H1 (cell line): ENCODE results near the gene PGAP3. TPM values are rescaled to one million over a fixed set of nuclear protein-coding genes. Genes with fewer than 3 reads are reported as not detected.

Experiments used
- CTCF ChIA-PET: fragments of 300-600 bp; sonication (Branson Sonifier 250); formaldehyde crosslinking; loops from one replicate; lab custom pipeline; 2021; ENCODE audit not compliant: partially characterized antibody; lab: Charles Lee
- POLR2A ChIA-PET: fragments of 300-600 bp; sonication (Branson Sonifier 250); formaldehyde crosslinking; loops from one replicate; lab custom pipeline; 2021; ENCODE audit warnings: inconsistent platforms; ENCODE audit not compliant: partially characterized antibody; lab: Charles Lee
- DNase-seq, 2 experiments: peaks; one replicate each; pipeline versions ENCODE4 v3.0.0 to v3.0.0-alpha.2; 2010 to 2022; ENCODE audit warnings: low spot score in 2 of 2, low read depth in 1 of 2, mixed read lengths in 1 of 2
- FAIRE-seq: peaks from 2 replicates; lab custom pipeline; 2011; peaks lifted over from hg19 to GRCh38; lab: Jason Lieb, UNC
- H2AFZ ChIP-seq: 2 replicates; pipeline ENCODE4 v1.8.1; 2012; ENCODE audit warnings: low read length, inconsistent platforms
- H2AK5ac ChIP-seq: 2 replicates; pipeline ENCODE4 v1.6.1; 2013; ENCODE audit warnings: low read depth, low read length
- H2BK120ac ChIP-seq: replicated peaks from 2 replicates; pipeline ENCODE3; 2013; ENCODE audit warnings: low read depth, low read length, inconsistent platforms
- H2BK12ac ChIP-seq: 2 replicates; pipeline ENCODE4 v1.6.1; 2013; ENCODE audit warnings: low read depth, low read length
- H2BK15ac ChIP-seq: 2 replicates; pipeline ENCODE4 v1.6.1; 2013; ENCODE audit warnings: low read length
- H2BK20ac ChIP-seq: 2 replicates; pipeline ENCODE4 v1.6.1; 2013; ENCODE audit warnings: low read length
- H2BK5ac ChIP-seq: 2 replicates; pipeline ENCODE4 v1.6.1; 2013; ENCODE audit warnings: low read depth, low read length
- H3K14ac ChIP-seq: 2 replicates; pipeline ENCODE4 v1.6.1; 2013; ENCODE audit warnings: inconsistent platforms; ENCODE audit not compliant: insufficient read length
- H3K18ac ChIP-seq: 2 replicates; pipeline ENCODE4 v1.6.1; 2013; ENCODE audit warnings: low read length; ENCODE audit errors: extremely low read depth
- H3K23ac ChIP-seq: 2 replicates; pipeline ENCODE4 v1.6.1; 2013; ENCODE audit warnings: inconsistent platforms; ENCODE audit not compliant: insufficient read length
- H3K23me2 ChIP-seq: 2 replicates; pipeline ENCODE4 v1.6.1; 2013; ENCODE audit warnings: low read depth, low read length
- H3K27ac ChIP-seq: 2 replicates; pipeline ENCODE4 v1.6.1; 2011; ENCODE audit warnings: low read depth, low read length, inconsistent platforms
- H3K27me3 ChIP-seq, 4 experiments: replicated peaks in 1 of 4; 1 replicate in 1 of 4; 2 replicates in 3 of 4; pipeline versions ENCODE4 v1.6.1 to v1.8.1; 2011 to 2013; ENCODE audit warnings: low read length in 3 of 4, mild to moderate bottlenecking in 3 of 4, inconsistent platforms in 2 of 4, mixed read lengths in 2 of 4, moderate library complexity in 1 of 4; ENCODE audit not compliant: control insufficient read depth in 3 of 4, insufficient read depth in 3 of 4; ENCODE audit errors: extremely low read depth in 1 of 4
- H3K36me3 ChIP-seq, 4 experiments: 2 replicates each; pipeline versions ENCODE4 v1.6.1 to v1.8.1; 2011 to 2013; ENCODE audit warnings: mild to moderate bottlenecking in 4 of 4, low read length in 3 of 4, moderate library complexity in 2 of 4, control low read depth in 1 of 4, inconsistent platforms in 1 of 4; ENCODE audit not compliant: insufficient read depth in 4 of 4, control insufficient read depth in 2 of 4
- H3K4ac ChIP-seq: replicated peaks from 2 replicates; pipeline ENCODE3; 2013; ENCODE audit warnings: low read length, low read depth, mixed read lengths, inconsistent platforms; ENCODE audit not compliant: insufficient read length
- H3K4me1 ChIP-seq, 4 experiments: replicated peaks in 1 of 4; 1 replicate in 1 of 4; 2 replicates in 3 of 4; pipeline versions ENCODE4 v1.6.1 to v1.8.1; 2011 to 2013; ENCODE audit warnings: low read length in 3 of 4, inconsistent platforms in 2 of 4, mixed read lengths in 1 of 4; ENCODE audit not compliant: insufficient read depth in 4 of 4, control insufficient read depth in 3 of 4
- H3K4me2 ChIP-seq, 2 experiments: 2 replicates each; pipeline versions ENCODE4 v1.6.1 to v1.8.1; 2011 to 2013; ENCODE audit warnings: low read depth in 2 of 2, low read length in 2 of 2, control low read depth in 1 of 2, inconsistent platforms in 1 of 2, mild to moderate bottlenecking in 1 of 2; ENCODE audit not compliant: insufficient read depth in 1 of 2
- H3K4me3 ChIP-seq, 4 experiments: fragments of 200-600, 300-600 bp in 1 of 4; sonication (generic), shearing (Covaris generic), sonication (Bioruptor Twin) in 1 of 4; 2 replicates each; pipeline versions ENCODE4 v1.5.1 to v1.8.1; 2011 to 2016; ENCODE audit warnings: low read length in 4 of 4, low read depth in 3 of 4, control low read depth in 2 of 4, inconsistent platforms in 2 of 4, mild to moderate bottlenecking in 2 of 4, mixed read lengths in 1 of 4, moderate library complexity in 1 of 4; ENCODE audit not compliant: insufficient read depth in 2 of 4; ENCODE audit errors: extremely low read depth in 1 of 4
- H3K56ac ChIP-seq: replicated peaks from 2 replicates; pipeline ENCODE3; 2013; ENCODE audit warnings: low read depth, mild to moderate bottlenecking, mixed read lengths, low read length, inconsistent platforms; ENCODE audit not compliant: insufficient read length
- H3K79me1 ChIP-seq: 2 replicates; pipeline ENCODE4 v1.6.1; 2013; ENCODE audit warnings: low read depth, low read length, control low read depth
- H3K79me2 ChIP-seq, 2 experiments: 2 replicates each; pipeline versions ENCODE4 v1.6.1 to v1.8.1; 2012 to 2013; ENCODE audit warnings: low read length in 2 of 2, mild to moderate bottlenecking in 2 of 2, inconsistent platforms in 1 of 2; ENCODE audit not compliant: insufficient read depth in 2 of 2, control insufficient read depth in 1 of 2
- H3K9ac ChIP-seq, 4 experiments: replicated peaks in 1 of 4; 1 replicate in 1 of 4; 2 replicates in 3 of 4; pipeline versions ENCODE4 v1.6.1 to v1.8.1; 2011 to 2013; ENCODE audit warnings: low read depth in 3 of 4, low read length in 3 of 4, control low read depth in 2 of 4, mild to moderate bottlenecking in 2 of 4, moderate library complexity in 2 of 4, inconsistent platforms in 1 of 4; ENCODE audit errors: extremely low read depth in 1 of 4
- H3K9me3 ChIP-seq, 2 experiments: 2 replicates each; pipeline versions ENCODE4 v1.6.1 to v1.8.1; 2012 to 2013; ENCODE audit warnings: mild to moderate bottlenecking in 2 of 2, moderate library complexity in 2 of 2, control low read depth in 1 of 2, inconsistent platforms in 1 of 2, low read depth in 1 of 2, low read length in 1 of 2, mixed read lengths in 1 of 2; ENCODE audit not compliant: insufficient read depth in 2 of 2
- H4K20me1 ChIP-seq, 2 experiments: replicated peaks in 1 of 2; 2 replicates each; pipeline versions ENCODE3 to v1.8.1; 2011 to 2013; ENCODE audit warnings: inconsistent platforms in 2 of 2, low read length in 2 of 2, mild to moderate bottlenecking in 1 of 2; ENCODE audit not compliant: insufficient read depth in 2 of 2, control insufficient read depth in 1 of 2
- H4K5ac ChIP-seq: 2 replicates; pipeline ENCODE4 v1.6.1; 2013; ENCODE audit warnings: low read length, low read depth, mixed read lengths, inconsistent platforms; ENCODE audit not compliant: insufficient read length
- H4K8ac ChIP-seq: 2 replicates; pipeline ENCODE4 v1.8.0; 2013; ENCODE audit warnings: mild to moderate bottlenecking, moderate library complexity, low read length, inconsistent platforms; ENCODE audit not compliant: insufficient read depth; ENCODE audit errors: extremely low read depth
- H4K91ac ChIP-seq: replicated peaks from 2 replicates; pipeline ENCODE3; 2013; ENCODE audit warnings: low read length, mixed read lengths, inconsistent platforms; ENCODE audit not compliant: insufficient read length
- WGBS, 2 experiments: shearing (Covaris generic) in 1 of 2; methylation state at CpG; one replicate each; pipeline versions ENCODE4 v1.1.6 to v1.1.7; 2013 to 2015; ENCODE audit warnings: low lambda C conversion rate in 2 of 2, mixed read lengths in 2 of 2, inconsistent platforms in 1 of 2, low coverage in 1 of 2, missing lambda C conversion rate in 1 of 2; ENCODE audit not compliant: insufficient replicate concordance in 2 of 2, insufficient coverage in 1 of 2, insufficient read length in 1 of 2; ENCODE audit errors: extremely low coverage in 1 of 2, missing lambda C conversion rate in 1 of 2; 5-methylcytosine and 5-hydroxymethylcytosine counted together
- polyA plus RNA-seq, 7 experiments: library from polyadenylated mRNA; depleted of rRNA in 3 of 7; stranded (reverse) in 5 of 7; unstranded in 2 of 7; fragments of >200 nt in 5 of 7; fragments of 200-250 nt in 2 of 7; gene quantifications; 1 replicate in 5 of 7; 2 replicates in 1 of 7; 4 replicates in 1 of 7; pipeline versions ENCODE4 v1.2.1 to v1.2.3, GENCODE V29; 2011 to 2013; ENCODE audit warnings: missing spikeins in 2 of 7, mixed read lengths in 2 of 7
- total RNA-seq: library from RNA; stranded (reverse); fragmentation: NEBNext Ultra II Directional; extraction: Animal tissue kit (Norgen Biotek cat#: 25700); gene quantifications from 2 replicates; pipeline ENCODE4 v1.2.1, GENCODE V29; 2021

The PGAP3 gene
- total and polyA plus RNA-seq, 2 of the 8 experiments (the other 6 are each of a cell fraction or from before 2014, with no cell fraction given) = 21.0 to 30.7 TPM

DNA sequence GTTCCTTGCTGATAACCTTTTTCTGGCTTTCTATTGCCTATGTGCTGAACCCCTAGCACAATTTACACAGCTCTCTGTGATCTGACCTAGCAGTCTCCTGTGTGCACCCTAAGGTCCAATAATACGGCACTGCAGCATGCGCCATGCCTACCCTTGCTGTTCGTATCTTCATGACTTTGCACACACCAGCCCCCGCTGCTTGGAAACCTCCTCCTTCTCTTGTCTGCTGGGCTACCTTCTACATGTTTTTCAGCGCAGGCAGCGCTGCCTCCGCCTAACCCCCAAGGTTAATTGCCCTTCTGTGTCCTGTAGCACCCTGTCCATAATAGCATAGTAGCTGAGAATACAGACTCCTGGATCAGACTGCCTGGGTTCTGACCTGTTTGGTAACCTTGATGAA lies 49.5 kb downstream of the PGAP3 start:
- Histone ChIP-seq H3K4ac (no peak overlapping the region), H3K18ac (no peak overlapping the region), H3K27ac (no peak overlapping the region), H4K8ac (no peak overlapping the region), H2BK15ac (no peak overlapping the region), H3K79me1 (peaks cover 31% of the 10 kb centered on the region), H3K4me1 (peaks cover 13 to 37% (median 23%) of the 10 kb centered on the region in 4 experiments), H3K23ac (no peak overlapping the region), H3K9me3 (no peaks in the 10 kb centered on the region), H2BK20ac (no peak overlapping the region), H3K14ac (no peak overlapping the region), H4K5ac (no peak overlapping the region), H3K23me2 (peaks cover 8% of the 10 kb centered on the region; the same call in 1 of the 2 replicates), H4K20me1 (peaks cover 3 to 21% of the 10 kb centered on the region in 2 experiments), H3K4me3 (peak overlapping the region in 3 of 4 experiments; percentile 79 to 87 (median 83); a peak in 2 of 8 replicates), H3K9ac (no peak overlapping the region), H2BK12ac (no peak overlapping the region), H2AK5ac (no peak overlapping the region), H2AFZ (no peak overlapping the region), H2BK5ac (no peak overlapping the region), H3K27me3 (0 out of 7 replicates have a peak, but pooled peaks cover 0 to 3% (median 0%) of the 10 kb centered on the region in 4 experiments), H3K36me3 (no peaks in the 10 kb centered on the region), H3K4me2 (peak overlapping the region in 1 of 2 experiments; percentile 97; a peak in 1 of 4 replicates), H3K56ac (no peak overlapping the region), H4K91ac (no peak overlapping the region), H2BK120ac (no peak overlapping the region), H3K79me2 (peaks cover 8 to 57% of the 10 kb centered on the region in 2 experiments)
- ChIA-PET POLR2A (interaction anchor here (1.1 to 5.5 kb wide), 10 partner anchors 9 to 117 kb away, joined by 3 to 28 read pairs (median 4); partner anchors contain the start of gene PGAP3), CTCF (interaction anchor here (1.4 to 49.2 kb wide), 7 partner anchors 9 to 92 kb away, joined by 7 to 1885 read pairs (median 10); partner anchors contain the start of genes ERBB2, MIEN1, PGAP3 and PNMT)
- DNase-seq (no peak), FAIRE-seq (no peak)
- WGBS, 2 experiments = 99% methylated on average over 7 of the region's 7 CpGs; no CpG with 5 or more reads in 1 of the 2 experiments
